Astrocyte (in vitro differentiated cells and primary cell): ENCODE results near the gene CCNK.

ENCODE experiments used
- EZH2 ChIP-seq: IDR thresholded peaks from 2 replicates; pipeline ENCODE4 v1.6.1; 2012; ENCODE audit warnings: mild to moderate bottlenecking, low read length, inconsistent platforms; ENCODE audit not compliant: insufficient read depth
- TF ChIP-seq, protein P1 (sequence below): IDR thresholded peaks from 2 replicates; pipeline ENCODE4 v1.5.1; 2011; ENCODE audit warnings: low read depth, mild to moderate bottlenecking, inconsistent platforms, low read length, moderate library complexity; ENCODE audit not compliant: insufficient read depth

GRCh38 chr14:99519347-99519881 is 38.2 kb downstream of the CCNK start:
- TF ChIP-seq, protein P1, sequence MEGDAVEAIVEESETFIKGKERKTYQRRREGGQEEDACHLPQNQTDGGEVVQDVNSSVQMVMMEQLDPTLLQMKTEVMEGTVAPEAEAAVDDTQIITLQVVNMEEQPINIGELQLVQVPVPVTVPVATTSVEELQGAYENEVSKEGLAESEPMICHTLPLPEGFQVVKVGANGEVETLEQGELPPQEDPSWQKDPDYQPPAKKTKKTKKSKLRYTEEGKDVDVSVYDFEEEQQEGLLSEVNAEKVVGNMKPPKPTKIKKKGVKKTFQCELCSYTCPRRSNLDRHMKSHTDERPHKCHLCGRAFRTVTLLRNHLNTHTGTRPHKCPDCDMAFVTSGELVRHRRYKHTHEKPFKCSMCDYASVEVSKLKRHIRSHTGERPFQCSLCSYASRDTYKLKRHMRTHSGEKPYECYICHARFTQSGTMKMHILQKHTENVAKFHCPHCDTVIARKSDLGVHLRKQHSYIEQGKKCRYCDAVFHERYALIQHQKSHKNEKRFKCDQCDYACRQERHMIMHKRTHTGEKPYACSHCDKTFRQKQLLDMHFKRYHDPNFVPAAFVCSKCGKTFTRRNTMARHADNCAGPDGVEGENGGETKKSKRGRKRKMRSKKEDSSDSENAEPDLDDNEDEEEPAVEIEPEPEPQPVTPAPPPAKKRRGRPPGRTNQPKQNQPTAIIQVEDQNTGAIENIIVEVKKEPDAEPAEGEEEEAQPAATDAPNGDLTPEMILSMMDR, result no peak
- TF ChIP-seq EZH2, result no peak
